22Rv1 (cell line): Measurements from ENCODE around the gene MCOLN2.

ENCODE experiments used
- ZFX ChIP-seq: fragments of 450-650 bp; IDR thresholded peaks from 2 replicates; pipeline ENCODE4 v1.6.1; 2017; ENCODE audit warnings: antibody characterized with exemption, borderline replicate concordance
- TF ChIP-seq, protein P1 (sequence below): fragments of 450-650 bp; IDR thresholded peaks from 2 replicates; pipeline ENCODE4 v1.5.1; 2017; ENCODE audit warnings: mild to moderate bottlenecking

DNA sequence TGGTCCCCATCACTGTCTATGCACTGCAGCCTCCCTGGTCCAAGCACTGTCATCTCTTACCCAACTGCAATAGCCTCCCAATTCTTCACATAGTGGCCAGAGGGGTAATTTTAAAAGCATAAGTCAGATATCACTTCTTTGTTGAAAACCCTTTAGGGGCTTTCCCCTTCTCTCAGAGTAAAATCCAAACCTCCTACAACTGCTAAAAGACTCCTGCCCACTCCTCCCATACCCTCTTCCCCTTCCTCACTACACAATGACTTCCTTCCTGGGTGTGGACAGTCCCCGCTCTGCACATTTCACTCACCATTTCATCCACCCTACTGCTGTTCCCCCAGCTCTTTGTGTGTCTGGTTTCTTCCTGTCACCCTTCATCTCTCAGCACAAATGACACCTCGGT is 8.3 kb downstream of the MCOLN2 start:
- TF ChIP-seq, protein P1, sequence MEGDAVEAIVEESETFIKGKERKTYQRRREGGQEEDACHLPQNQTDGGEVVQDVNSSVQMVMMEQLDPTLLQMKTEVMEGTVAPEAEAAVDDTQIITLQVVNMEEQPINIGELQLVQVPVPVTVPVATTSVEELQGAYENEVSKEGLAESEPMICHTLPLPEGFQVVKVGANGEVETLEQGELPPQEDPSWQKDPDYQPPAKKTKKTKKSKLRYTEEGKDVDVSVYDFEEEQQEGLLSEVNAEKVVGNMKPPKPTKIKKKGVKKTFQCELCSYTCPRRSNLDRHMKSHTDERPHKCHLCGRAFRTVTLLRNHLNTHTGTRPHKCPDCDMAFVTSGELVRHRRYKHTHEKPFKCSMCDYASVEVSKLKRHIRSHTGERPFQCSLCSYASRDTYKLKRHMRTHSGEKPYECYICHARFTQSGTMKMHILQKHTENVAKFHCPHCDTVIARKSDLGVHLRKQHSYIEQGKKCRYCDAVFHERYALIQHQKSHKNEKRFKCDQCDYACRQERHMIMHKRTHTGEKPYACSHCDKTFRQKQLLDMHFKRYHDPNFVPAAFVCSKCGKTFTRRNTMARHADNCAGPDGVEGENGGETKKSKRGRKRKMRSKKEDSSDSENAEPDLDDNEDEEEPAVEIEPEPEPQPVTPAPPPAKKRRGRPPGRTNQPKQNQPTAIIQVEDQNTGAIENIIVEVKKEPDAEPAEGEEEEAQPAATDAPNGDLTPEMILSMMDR, result no peak
- no peak for TF ChIP-seq ZFX
